ENCODE results near the gene CSPG4. TPM values are rescaled to one million over a fixed set of nuclear protein-coding genes. Genes with fewer than 3 reads are reported as not detected.
"Not testable (repeated sequence)": the region's sequence is repeated elsewhere in the genome, so short reads cannot be mapped to it uniquely, and the experiment has no call there.

The CSPG4 gene
- total RNA-seq, 1 experiment from 2014 or later: 2.0 TPM

GRCh38 chr15:75704263-75704615 lies 8.4 kb downstream of the CSPG4 start:
- no peak overlapping the region for H3K4me2 ChIP-seq (ENCODE audit: insufficient read depth, insufficient read length, low read length)
- H3K9ac ChIP-seq (ENCODE audit: extremely low read depth, insufficient read length, low read length): no peak overlapping the region

DNA sequence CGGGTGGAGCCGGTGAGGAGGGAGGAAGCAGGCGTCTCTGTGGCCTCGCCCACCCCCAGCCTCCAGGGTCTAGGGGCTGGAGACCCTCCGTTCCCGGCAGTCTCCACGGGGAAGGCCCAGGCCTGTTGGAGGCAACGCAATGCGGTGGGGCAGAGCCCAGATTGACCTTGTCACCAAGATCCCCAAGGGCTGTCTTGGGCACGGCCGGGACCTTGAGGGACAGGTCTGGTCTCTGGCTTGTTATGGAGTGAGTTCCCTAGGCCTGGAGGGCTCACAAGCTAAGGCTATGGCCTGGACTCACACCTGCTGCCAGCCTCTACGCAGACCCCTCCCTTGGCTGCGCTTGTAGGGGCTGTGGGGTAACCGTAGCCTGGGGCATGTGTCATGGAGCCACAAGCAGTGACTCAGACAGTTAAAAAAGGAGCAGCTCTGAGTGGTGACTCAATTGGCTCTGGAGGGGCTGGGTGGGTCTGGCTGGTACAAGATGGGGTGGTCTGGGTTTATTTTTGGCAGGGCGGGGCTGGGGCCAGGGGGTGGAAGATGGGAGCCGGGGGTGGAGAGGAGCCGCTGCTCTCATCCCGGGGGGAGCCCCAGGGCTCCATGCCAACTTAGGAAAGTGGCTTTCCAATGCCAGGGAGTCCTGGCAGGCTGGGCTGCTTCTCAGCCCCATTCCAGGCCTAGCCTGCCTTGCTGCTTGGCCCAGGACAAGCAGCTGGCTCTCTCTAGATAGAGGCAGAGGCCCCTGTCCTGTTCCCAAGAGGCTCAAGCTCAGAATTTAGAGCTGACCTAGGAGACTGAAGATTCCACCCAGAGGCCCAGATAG lies 9.0 kb downstream of the CSPG4 start:
- not testable (repeated sequence) for H3K23me2 ChIP-seq (ENCODE audit: insufficient read length, low read depth, low read length, poor library complexity, severe bottlenecking); H2AFZ ChIP-seq (ENCODE audit: low read length); H2BK5ac ChIP-seq (ENCODE audit: insufficient read length, low read length); H3K23ac ChIP-seq (ENCODE audit: insufficient read length, low read depth, low read length); H2AK5ac ChIP-seq (ENCODE audit: insufficient read length, low read length); H3K4me1 ChIP-seq (ENCODE audit: insufficient read depth, low read length); H3K14ac ChIP-seq (ENCODE audit: insufficient read depth, low read length); H3K36me3 Mint-ChIP-seq (ENCODE audit: insufficient read depth in 1 of 3, low read depth in 3 of 3); H3K4ac ChIP-seq (ENCODE audit: low read depth, low read length); H2BK15ac ChIP-seq (ENCODE audit: low read depth, low read length); H3K27ac ChIP-seq (ENCODE audit: insufficient read length, low read depth, low read length); H3K27me3 ChIP-seq (ENCODE audit: insufficient read depth, low read length); H3K4me3 Mint-ChIP-seq; H4K5ac ChIP-seq (ENCODE audit: insufficient read length, low read depth, low read length); H3K4me2 ChIP-seq (ENCODE audit: insufficient read depth, insufficient read length, low read length); H2BK120ac ChIP-seq (ENCODE audit: low read depth, low read length, poor library complexity, severe bottlenecking); H4K20me1 ChIP-seq (ENCODE audit: control insufficient read depth, insufficient read depth, insufficient read length); H2BK12ac ChIP-seq (ENCODE audit: insufficient read length, low read depth, low read length); H3K79me1 ChIP-seq (ENCODE audit: insufficient read depth, low read depth, low read length, poor library complexity, severe bottlenecking); H3K27me3 Mint-ChIP-seq (ENCODE audit: low read depth); H3K9me3 ChIP-seq (ENCODE audit: control insufficient read depth, low read depth, low read length); H4K8ac ChIP-seq (replicated peaks; ENCODE audit: insufficient read length, low read depth, low read length); H3K27ac Mint-ChIP-seq; H3K9me3 Mint-ChIP-seq; DNase-seq; H3K18ac ChIP-seq (ENCODE audit: insufficient read length, low read depth, low read length); H3T11ph ChIP-seq (ENCODE audit: low read length); H2BK20ac ChIP-seq (ENCODE audit: low read depth, low read length, poor library complexity, severe bottlenecking); H3K9ac ChIP-seq (ENCODE audit: extremely low read depth, insufficient read length, low read length); H3K79me2 ChIP-seq (ENCODE audit: insufficient read depth, low read length); H4K91ac ChIP-seq (ENCODE audit: insufficient read length, low read depth, low read length); H3K56ac ChIP-seq (ENCODE audit: insufficient read length, low read depth, low read length)
- peaks cover 0 to 14% of the 10 kb centered on the region in 2 experiments; a peak in 2 of 4 replicates for H3K4me1 Mint-ChIP-seq
- WGBS (ENCODE audit: extremely low coverage, insufficient read length, low lambda C conversion rate): no CpG with 5 or more reads among the region's 18 CpGs

More at GRCh38 chr15:75704263-75704615, 8.4 kb downstream of the CSPG4 start:
- TF ChIP-seq, protein P1, sequence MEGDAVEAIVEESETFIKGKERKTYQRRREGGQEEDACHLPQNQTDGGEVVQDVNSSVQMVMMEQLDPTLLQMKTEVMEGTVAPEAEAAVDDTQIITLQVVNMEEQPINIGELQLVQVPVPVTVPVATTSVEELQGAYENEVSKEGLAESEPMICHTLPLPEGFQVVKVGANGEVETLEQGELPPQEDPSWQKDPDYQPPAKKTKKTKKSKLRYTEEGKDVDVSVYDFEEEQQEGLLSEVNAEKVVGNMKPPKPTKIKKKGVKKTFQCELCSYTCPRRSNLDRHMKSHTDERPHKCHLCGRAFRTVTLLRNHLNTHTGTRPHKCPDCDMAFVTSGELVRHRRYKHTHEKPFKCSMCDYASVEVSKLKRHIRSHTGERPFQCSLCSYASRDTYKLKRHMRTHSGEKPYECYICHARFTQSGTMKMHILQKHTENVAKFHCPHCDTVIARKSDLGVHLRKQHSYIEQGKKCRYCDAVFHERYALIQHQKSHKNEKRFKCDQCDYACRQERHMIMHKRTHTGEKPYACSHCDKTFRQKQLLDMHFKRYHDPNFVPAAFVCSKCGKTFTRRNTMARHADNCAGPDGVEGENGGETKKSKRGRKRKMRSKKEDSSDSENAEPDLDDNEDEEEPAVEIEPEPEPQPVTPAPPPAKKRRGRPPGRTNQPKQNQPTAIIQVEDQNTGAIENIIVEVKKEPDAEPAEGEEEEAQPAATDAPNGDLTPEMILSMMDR (conservative IDR thresholded peaks at IDR 0.05): no peak
- H3K9me3 ChIP-seq (ENCODE audit: control insufficient read depth, low read depth, low read length): no peaks in the 10 kb centered on the region
- no peaks in the 10 kb centered on the region for H3K79me2 ChIP-seq (ENCODE audit: insufficient read depth, low read length)
- H3K4me1 ChIP-seq (ENCODE audit: insufficient read depth, low read length): no peaks in the 10 kb centered on the region; the same call in 1 of the 2 replicates
- no peak overlapping the region for H2AFZ ChIP-seq (ENCODE audit: low read length)
- no peak overlapping the region for H3K27ac Mint-ChIP-seq
- no peak overlapping the region for H2BK15ac ChIP-seq (ENCODE audit: low read depth, low read length)
- H3T11ph ChIP-seq (ENCODE audit: low read length): no peak overlapping the region
- no peak overlapping the region for H4K8ac ChIP-seq (replicated peaks; ENCODE audit: insufficient read length, low read depth, low read length)
- H3K4me3 Mint-ChIP-seq: no peak overlapping the region
- no peak overlapping the region for H2BK5ac ChIP-seq (ENCODE audit: insufficient read length, low read length)
- H2BK12ac ChIP-seq (ENCODE audit: insufficient read length, low read depth, low read length): no peak overlapping the region
- no peak overlapping the region for H4K5ac ChIP-seq (ENCODE audit: insufficient read length, low read depth, low read length)
- no peaks in the 10 kb centered on the region for H4K20me1 ChIP-seq (ENCODE audit: control insufficient read depth, insufficient read depth, insufficient read length)
- no peak overlapping the region for H4K91ac ChIP-seq (ENCODE audit: insufficient read length, low read depth, low read length)
- H3K14ac ChIP-seq (ENCODE audit: insufficient read depth, low read length): no peak overlapping the region
- no peak for DNase-seq
- WGBS (ENCODE audit: extremely low coverage, insufficient read length, low lambda C conversion rate): no CpG with 5 or more reads among the region's 6 CpGs
- no peak overlapping the region for H2BK120ac ChIP-seq (ENCODE audit: low read depth, low read length, poor library complexity, severe bottlenecking)
- H3K4ac ChIP-seq (ENCODE audit: low read depth, low read length): no peak overlapping the region
- no peak overlapping the region for H2AK5ac ChIP-seq (ENCODE audit: insufficient read length, low read length)
- H3K79me1 ChIP-seq (ENCODE audit: insufficient read depth, low read depth, low read length, poor library complexity, severe bottlenecking): no peaks in the 10 kb centered on the region
- no peaks in the 10 kb centered on the region for H3K27me3 ChIP-seq (ENCODE audit: insufficient read depth, low read length)
- H3K9me3 Mint-ChIP-seq: no peaks in the 10 kb centered on the region; a peak in 1 of 5 replicates
- H2BK20ac ChIP-seq (ENCODE audit: low read depth, low read length, poor library complexity, severe bottlenecking): no peak overlapping the region
- no peak overlapping the region for H3K27ac ChIP-seq (ENCODE audit: insufficient read length, low read depth, low read length)
- no peaks in the 10 kb centered on the region for H3K27me3 Mint-ChIP-seq (ENCODE audit: low read depth)
- peaks cover 0 to 16% of the 10 kb centered on the region in 2 experiments; a peak in 2 of 4 replicates for H3K4me1 Mint-ChIP-seq
- H3K56ac ChIP-seq (ENCODE audit: insufficient read length, low read depth, low read length): no peak overlapping the region
- no peak overlapping the region for H3K18ac ChIP-seq (ENCODE audit: insufficient read length, low read depth, low read length)
- H3K36me3 Mint-ChIP-seq (ENCODE audit: insufficient read depth in 1 of 3, low read depth in 3 of 3): no peaks in the 10 kb centered on the region
- H3K23me2 ChIP-seq (ENCODE audit: insufficient read length, low read depth, low read length, poor library complexity, severe bottlenecking): no peaks in the 10 kb centered on the region
- H3K23ac ChIP-seq (ENCODE audit: insufficient read length, low read depth, low read length): no peak overlapping the region

All from H9 (cell line).